Measurements from ENCODE around the gene OLFML3. TPM values are rescaled to one million over a fixed set of nuclear protein-coding genes. Genes with fewer than 3 reads are reported as not detected.

OLFML3 gene
- total RNA-seq, 1 donor from 2014 or later: 37.0 TPM

- Mint-ChIP-seq H3K4me1 (ENCODE audit: unreplicated experiment) (peaks cover 7% of the 10 kb centered on the region), H3K9me3 (ENCODE audit: unreplicated experiment) (no peaks in the 10 kb centered on the region), H3K36me3 (ENCODE audit: unreplicated experiment) (peaks cover 57% of the 10 kb centered on the region), H3K27ac (ENCODE audit: unreplicated experiment) (no peak overlapping the region), H3K27me3 (ENCODE audit: unreplicated experiment) (no peaks in the 10 kb centered on the region), H3K4me3 (ENCODE audit: unreplicated experiment) (no peak overlapping the region)
- no peak for TF ChIP-seq CTCF (IDR thresholded peaks at IDR 0.05)
- no peak for DNase-seq (ENCODE audit: extremely low spot score, unreplicated experiment)
These were observed 15.9 kb upstream of the OLFML3 start for GRCh38 chr1:113963281-113963906.

GRCh38 chr1:113965703-113966412 lies 13.4 kb upstream of the OLFML3 start:
- Mint-ChIP-seq H3K27ac (ENCODE audit: unreplicated experiment) (peak overlapping the region; percentile 60), H3K36me3 (ENCODE audit: unreplicated experiment) (peaks cover 64% of the 10 kb centered on the region), H3K4me1 (ENCODE audit: unreplicated experiment) (peaks cover 7% of the 10 kb centered on the region), H3K27me3 (ENCODE audit: unreplicated experiment) (no peaks in the 10 kb centered on the region), H3K4me3 (ENCODE audit: unreplicated experiment) (no peak overlapping the region), H3K9me3 (ENCODE audit: unreplicated experiment) (no peaks in the 10 kb centered on the region)
- no peak for DNase-seq (ENCODE audit: extremely low spot score, unreplicated experiment)
- no peak for TF ChIP-seq CTCF (IDR thresholded peaks at IDR 0.05)

GRCh38 chr1:113972954-113973353 lies 6.3 kb upstream of the OLFML3 start:
- no peak overlapping the region for H3K4me3 Mint-ChIP-seq (ENCODE audit: unreplicated experiment)
- H3K4me1 Mint-ChIP-seq (ENCODE audit: unreplicated experiment): peaks cover 29% of the 10 kb centered on the region
- no peak overlapping the region for H3K27ac Mint-ChIP-seq (ENCODE audit: unreplicated experiment)
- TF ChIP-seq CTCF (IDR thresholded peaks at IDR 0.05): no peak
- no peaks in the 10 kb centered on the region for H3K27me3 Mint-ChIP-seq (ENCODE audit: unreplicated experiment)
- H3K9me3 Mint-ChIP-seq (ENCODE audit: unreplicated experiment): no peaks in the 10 kb centered on the region
- H3K36me3 Mint-ChIP-seq (ENCODE audit: unreplicated experiment): peaks cover 43% of the 10 kb centered on the region
- DNase-seq (ENCODE audit: extremely low spot score, unreplicated experiment): peak; percentile 83

DNA sequence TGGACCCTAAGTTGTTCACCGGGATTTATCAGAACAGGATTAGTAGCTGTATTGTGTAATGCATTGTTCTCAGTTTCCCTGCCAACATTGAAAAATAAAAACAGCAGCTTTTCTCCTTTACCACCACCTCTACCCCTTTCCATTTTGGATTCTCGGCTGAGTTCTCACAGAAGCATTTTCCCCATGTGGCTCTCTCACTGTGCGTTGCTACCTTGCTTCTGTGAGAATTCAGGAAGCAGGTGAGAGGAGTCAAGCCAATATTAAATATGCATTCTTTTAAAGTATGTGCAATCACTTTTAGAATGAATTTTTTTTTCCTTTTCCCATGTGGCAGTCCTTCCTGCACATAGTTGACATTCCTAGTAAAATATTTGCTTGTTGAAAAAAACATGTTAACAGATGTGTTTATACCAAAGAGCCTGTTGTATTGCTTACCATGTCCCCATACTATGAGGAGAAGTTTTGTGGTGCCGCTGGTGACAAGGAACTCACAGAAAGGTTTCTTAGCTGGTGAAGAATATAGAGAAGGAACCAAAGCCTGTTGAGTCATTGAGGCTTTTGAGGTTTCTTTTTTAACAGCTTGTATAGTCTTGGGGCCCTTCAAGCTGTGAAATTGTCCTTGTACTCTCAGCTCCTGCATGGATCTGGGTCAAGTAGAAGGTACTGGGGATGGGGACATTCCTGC lies 3.9 kb upstream of the OLFML3 start:
- Mint-ChIP-seq H3K27me3 (ENCODE audit: unreplicated experiment) (no peaks in the 10 kb centered on the region), H3K4me1 (ENCODE audit: unreplicated experiment) (peaks cover 53% of the 10 kb centered on the region), H3K27ac (ENCODE audit: unreplicated experiment) (peak overlapping the region; percentile 42), H3K9me3 (ENCODE audit: unreplicated experiment) (no peaks in the 10 kb centered on the region), H3K36me3 (ENCODE audit: unreplicated experiment) (peaks cover 23% of the 10 kb centered on the region), H3K4me3 (ENCODE audit: unreplicated experiment) (no peak overlapping the region)
- no peak for DNase-seq (ENCODE audit: extremely low spot score, unreplicated experiment)
- TF ChIP-seq CTCF (IDR thresholded peaks at IDR 0.05): no peak
